ENCODE data around the gene CREB3L1. TPM values are rescaled to one million over a fixed set of nuclear protein-coding genes. Genes with fewer than 3 reads are reported as not detected.

CREB3L1 gene
- total RNA-seq, 4 donors from 2014 or later: 0.81 to 5.2 (median 1.7) TPM

DNA sequence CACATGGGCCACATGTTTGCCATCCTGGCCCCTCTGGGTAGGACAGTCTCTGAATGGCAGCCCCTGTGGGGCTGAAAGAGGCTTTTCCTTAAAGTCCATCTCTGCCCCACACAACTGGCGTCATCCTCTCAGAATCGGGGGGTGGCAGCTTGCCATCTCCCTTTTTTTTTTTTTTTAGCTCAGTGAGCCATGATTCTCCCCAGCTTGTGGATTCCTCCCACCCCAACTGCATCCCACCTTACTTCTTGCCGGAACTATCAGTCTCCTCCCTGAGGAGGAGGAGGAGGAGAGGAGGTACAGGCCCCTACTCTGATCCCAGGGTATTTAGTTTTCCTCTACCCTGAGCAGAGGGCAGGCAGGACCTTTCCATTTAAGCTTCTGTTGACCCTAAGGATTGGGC lies 73.2 kb downstream of the CREB3L1 start:
- H3K9me3 ChIP-seq: no peaks in the 10 kb centered on the region
- peaks cover 0 to 74% (median 28%) of the 10 kb centered on the region in 3 donors for H3K4me1 ChIP-seq
- no peak overlapping the region for H3K27ac ChIP-seq
- no peak overlapping the region for H3K4me3 ChIP-seq
- no peak for ATAC-seq
- H3K27me3 ChIP-seq: no peaks in the 10 kb centered on the region
- TF ChIP-seq POLR2A (IDR thresholded peaks at IDR 0.05) (no peak), EP300 (IDR thresholded peaks at IDR 0.05) (no peak), POLR2AphosphoS5 (IDR thresholded peaks at IDR 0.05) (no peak)
- TF ChIP-seq, protein P1, sequence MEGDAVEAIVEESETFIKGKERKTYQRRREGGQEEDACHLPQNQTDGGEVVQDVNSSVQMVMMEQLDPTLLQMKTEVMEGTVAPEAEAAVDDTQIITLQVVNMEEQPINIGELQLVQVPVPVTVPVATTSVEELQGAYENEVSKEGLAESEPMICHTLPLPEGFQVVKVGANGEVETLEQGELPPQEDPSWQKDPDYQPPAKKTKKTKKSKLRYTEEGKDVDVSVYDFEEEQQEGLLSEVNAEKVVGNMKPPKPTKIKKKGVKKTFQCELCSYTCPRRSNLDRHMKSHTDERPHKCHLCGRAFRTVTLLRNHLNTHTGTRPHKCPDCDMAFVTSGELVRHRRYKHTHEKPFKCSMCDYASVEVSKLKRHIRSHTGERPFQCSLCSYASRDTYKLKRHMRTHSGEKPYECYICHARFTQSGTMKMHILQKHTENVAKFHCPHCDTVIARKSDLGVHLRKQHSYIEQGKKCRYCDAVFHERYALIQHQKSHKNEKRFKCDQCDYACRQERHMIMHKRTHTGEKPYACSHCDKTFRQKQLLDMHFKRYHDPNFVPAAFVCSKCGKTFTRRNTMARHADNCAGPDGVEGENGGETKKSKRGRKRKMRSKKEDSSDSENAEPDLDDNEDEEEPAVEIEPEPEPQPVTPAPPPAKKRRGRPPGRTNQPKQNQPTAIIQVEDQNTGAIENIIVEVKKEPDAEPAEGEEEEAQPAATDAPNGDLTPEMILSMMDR (IDR thresholded peaks at IDR 0.05): no peak
- WGBS, 2 donors (ENCODE audit: low coverage in 1 of 2): 60% methylated on average over 3 of the region's 3 CpGs; no CpG with 5 or more reads in 1 of the 2 donors
- no peaks in the 10 kb centered on the region for H3K36me3 ChIP-seq

GRCh38 chr11:46351148-46351547 lies 73.7 kb downstream of the CREB3L1 start:
- WGBS, 2 donors (ENCODE audit: low coverage in 1 of 2): 100% methylated on average over 1 of the region's 8 CpGs; no CpG with 5 or more reads in 1 of the 2 donors

DNA sequence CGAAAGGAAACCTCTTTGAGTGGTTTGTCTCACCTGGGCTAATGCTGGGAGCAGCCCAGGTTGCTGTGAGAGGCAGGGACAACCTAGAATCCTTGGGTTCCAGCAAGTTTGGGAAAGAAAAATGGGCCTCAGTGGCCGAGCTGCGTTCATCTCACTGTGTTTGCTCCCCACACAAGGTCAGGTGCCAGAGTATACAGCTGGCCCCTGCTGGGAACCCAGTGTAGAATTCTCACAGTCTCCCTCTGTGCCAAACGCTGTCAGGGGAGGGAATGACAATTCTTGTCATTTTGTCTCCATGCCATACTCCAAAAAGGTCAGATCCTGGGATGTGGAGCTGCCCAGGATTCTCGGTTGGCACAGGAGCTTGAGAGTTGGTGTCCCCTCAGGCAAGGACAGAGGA lies 74.1 kb downstream of the CREB3L1 start:
- Histone ChIP-seq H3K4me1 (peaks cover 0 to 68% (median 28%) of the 10 kb centered on the region in 3 donors), H3K36me3 (peaks cover 0 to 7% of the 10 kb centered on the region in 2 donors), H3K27ac (peak overlapping the region in 1 of 4 donors; percentile 13), H3K27me3 (no peaks in the 10 kb centered on the region), H3K9me3 (no peaks in the 10 kb centered on the region), H3K4me3 (no peak overlapping the region)
- WGBS, 2 donors (ENCODE audit: low coverage in 1 of 2): 64 to 100% methylated on average over 1 to 3 of the region's 5 CpGs
- TF ChIP-seq POLR2A (IDR thresholded peaks at IDR 0.05): no peak
- TF ChIP-seq POLR2AphosphoS5 (IDR thresholded peaks at IDR 0.05): no peak
- TF ChIP-seq EP300 (IDR thresholded peaks at IDR 0.05): no peak
- TF ChIP-seq, protein P1 (IDR thresholded peaks at IDR 0.05): no peak
- no peak for ATAC-seq

More at GRCh38 chr11:46351148-46351547, 73.7 kb downstream of the CREB3L1 start:
- H3K4me1 ChIP-seq: peaks cover 0 to 72% (median 28%) of the 10 kb centered on the region in 3 donors
- no peaks in the 10 kb centered on the region for H3K9me3 ChIP-seq
- TF ChIP-seq, protein P1 (IDR thresholded peaks at IDR 0.05): no peak
- TF ChIP-seq EP300 (IDR thresholded peaks at IDR 0.05): no peak
- TF ChIP-seq POLR2A (IDR thresholded peaks at IDR 0.05): no peak
- TF ChIP-seq POLR2AphosphoS5 (IDR thresholded peaks at IDR 0.05): no peak
- H3K27me3 ChIP-seq: no peaks in the 10 kb centered on the region
- ATAC-seq: no peak
- no peak overlapping the region for H3K4me3 ChIP-seq
- H3K27ac ChIP-seq: peak overlapping the region in 1 of 4 donors; percentile 13
- peaks cover 0 to 3% of the 10 kb centered on the region in 2 donors for H3K36me3 ChIP-seq

- peaks cover 0 to 8% of the 10 kb centered on the region in 2 donors for H3K36me3 ChIP-seq
- no peaks in the 10 kb centered on the region for H3K9me3 ChIP-seq
- WGBS, 2 donors (ENCODE audit: low coverage in 1 of 2): 50 to 57% methylated on average over 1 to 3 of the region's 33 CpGs
- no peak overlapping the region for H3K4me3 ChIP-seq
- TF ChIP-seq, protein P1 (IDR thresholded peaks at IDR 0.05): peak in 3 of 4 experiments; percentile 66 to 90 (median 75)
- TF ChIP-seq EP300 (IDR thresholded peaks at IDR 0.05): no peak
- no peaks in the 10 kb centered on the region for H3K27me3 ChIP-seq
- H3K27ac ChIP-seq: peak overlapping the region in 2 of 4 donors; percentile 13 to 43
- no peak for ATAC-seq
- peaks cover 0 to 63% (median 24%) of the 10 kb centered on the region in 3 donors for H3K4me1 ChIP-seq
These were observed 74.8 kb downstream of the CREB3L1 start for GRCh38 chr11:46352063-46352841.

GRCh38 chr11:46353698-46354097 lies 76.2 kb downstream of the CREB3L1 start:
- Histone ChIP-seq H3K27ac (no peak overlapping the region), H3K4me1 (peaks cover 0 to 52% (median 18%) of the 10 kb centered on the region in 3 donors), H3K36me3 (peaks cover 0 to 8% of the 10 kb centered on the region in 2 donors), H3K27me3 (no peaks in the 10 kb centered on the region), H3K9me3 (no peaks in the 10 kb centered on the region), H3K4me3 (no peak overlapping the region)
- no peak for TF ChIP-seq EP300 (IDR thresholded peaks at IDR 0.05)
- no peak for ATAC-seq
- WGBS, 2 donors (ENCODE audit: low coverage in 1 of 2): 39% methylated on average over 5 of the region's 9 CpGs; no CpG with 5 or more reads in 1 of the 2 donors

Measured in gastroesophageal sphincter (tissue), 4 donors.